ENCODE data around the gene ZNF394.

ZNF394 gene

DNA sequence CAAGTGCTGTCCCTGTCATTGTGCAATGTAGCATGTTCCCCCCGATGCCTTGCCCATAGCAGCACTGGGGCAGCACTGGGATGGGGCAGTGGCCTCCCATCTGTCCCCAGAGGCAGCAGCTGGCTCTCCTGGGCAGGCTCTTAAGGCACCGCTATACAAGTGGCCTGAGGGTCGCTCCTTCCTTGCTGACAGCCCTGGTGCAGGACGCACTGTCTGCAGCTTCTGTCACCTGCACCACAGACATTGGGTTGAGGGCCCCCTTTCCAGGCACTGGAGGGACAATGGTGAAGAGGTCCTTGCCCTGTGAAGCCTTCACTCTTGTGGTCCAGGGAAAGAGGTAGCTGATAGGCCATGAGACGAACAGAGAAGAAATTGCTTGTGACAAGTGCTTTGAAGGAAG is 50.8 kb downstream of the ZNF394 start:
- Histone ChIP-seq H3K4me3 (ENCODE audit: insufficient read depth, low read length, poor library complexity, severe bottlenecking) (no peak overlapping the region), H3K9me2 (replicated peaks; ENCODE audit: insufficient read depth, low read length) (no peaks in the 10 kb centered on the region), H3K4me2 (ENCODE audit: low read depth, low read length, poor library complexity, severe bottlenecking) (no peak overlapping the region)

DNA sequence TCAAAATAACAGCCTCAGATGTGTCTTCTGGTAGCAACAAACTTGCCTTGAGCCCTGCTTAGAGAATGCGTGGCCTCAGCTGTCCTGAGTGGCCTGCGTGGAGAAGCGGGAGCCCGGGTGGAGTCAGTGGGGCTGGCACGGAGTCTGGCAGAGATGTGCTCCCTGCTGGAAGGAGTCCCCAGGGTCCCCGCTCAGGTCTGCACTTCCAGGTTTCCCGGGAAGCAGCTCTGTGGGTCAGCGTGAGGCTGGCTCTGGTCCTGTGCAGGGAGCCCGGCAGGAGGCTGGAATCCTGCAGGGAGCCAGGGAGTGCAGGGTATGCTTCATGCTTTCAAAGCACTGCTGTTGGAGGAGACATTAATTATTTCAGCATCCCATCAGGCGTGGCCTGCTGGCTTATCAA is 51.2 kb downstream of the ZNF394 start:
- Histone ChIP-seq H3K79me2 (ENCODE audit: insufficient read depth, low read length) (no peaks in the 10 kb centered on the region), H4K20me1 (ENCODE audit: low read depth, low read length) (no peaks in the 10 kb centered on the region), H3K4me3 (ENCODE audit: insufficient read depth, low read length, poor library complexity, severe bottlenecking) (no peak overlapping the region), H3K27ac (ENCODE audit: low read depth, low read length) (no peak overlapping the region), H2AFZ (ENCODE audit: low read depth, low read length, severe bottlenecking) (no peak overlapping the region), H3K9me2 (replicated peaks; ENCODE audit: insufficient read depth, low read length) (no peaks in the 10 kb centered on the region), H3K27me3 (ENCODE audit: low read length) (no peaks in the 10 kb centered on the region), H3K9ac (ENCODE audit: low read length) (no peak overlapping the region), H3K9me3 (ENCODE audit: insufficient read depth, low read length) (no peaks in the 10 kb centered on the region), H3F3A (ENCODE audit: insufficient read depth) (no peaks in the 10 kb centered on the region), H3K36me3 (ENCODE audit: low read length) (peaks cover 12% of the 10 kb centered on the region; the same call in 1 of the 2 replicates), H3K4me2 (ENCODE audit: low read depth, low read length, poor library complexity, severe bottlenecking) (no peak overlapping the region)
- TF ChIP-seq, protein P1, sequence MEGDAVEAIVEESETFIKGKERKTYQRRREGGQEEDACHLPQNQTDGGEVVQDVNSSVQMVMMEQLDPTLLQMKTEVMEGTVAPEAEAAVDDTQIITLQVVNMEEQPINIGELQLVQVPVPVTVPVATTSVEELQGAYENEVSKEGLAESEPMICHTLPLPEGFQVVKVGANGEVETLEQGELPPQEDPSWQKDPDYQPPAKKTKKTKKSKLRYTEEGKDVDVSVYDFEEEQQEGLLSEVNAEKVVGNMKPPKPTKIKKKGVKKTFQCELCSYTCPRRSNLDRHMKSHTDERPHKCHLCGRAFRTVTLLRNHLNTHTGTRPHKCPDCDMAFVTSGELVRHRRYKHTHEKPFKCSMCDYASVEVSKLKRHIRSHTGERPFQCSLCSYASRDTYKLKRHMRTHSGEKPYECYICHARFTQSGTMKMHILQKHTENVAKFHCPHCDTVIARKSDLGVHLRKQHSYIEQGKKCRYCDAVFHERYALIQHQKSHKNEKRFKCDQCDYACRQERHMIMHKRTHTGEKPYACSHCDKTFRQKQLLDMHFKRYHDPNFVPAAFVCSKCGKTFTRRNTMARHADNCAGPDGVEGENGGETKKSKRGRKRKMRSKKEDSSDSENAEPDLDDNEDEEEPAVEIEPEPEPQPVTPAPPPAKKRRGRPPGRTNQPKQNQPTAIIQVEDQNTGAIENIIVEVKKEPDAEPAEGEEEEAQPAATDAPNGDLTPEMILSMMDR (IDR thresholded peaks at IDR 0.05; ENCODE audit: insufficient read depth, low read length, poor library complexity, severe bottlenecking) = no peak
- TF ChIP-seq EZH2phosphoT487 (conservative IDR thresholded peaks at IDR 0.05; ENCODE audit: low read length) = no peak

More for the DNA sequence above, 50.8 kb downstream of the ZNF394 start:
- Histone ChIP-seq H3K27ac (ENCODE audit: low read depth, low read length) (no peak overlapping the region), H3K27me3 (ENCODE audit: low read length) (no peaks in the 10 kb centered on the region), H3K36me3 (ENCODE audit: low read length) (peaks cover 11% of the 10 kb centered on the region; the same call in 1 of the 2 replicates), H3K79me2 (ENCODE audit: insufficient read depth, low read length) (no peaks in the 10 kb centered on the region), H3K9me3 (ENCODE audit: insufficient read depth, low read length) (no peaks in the 10 kb centered on the region), H4K20me1 (ENCODE audit: low read depth, low read length) (no peaks in the 10 kb centered on the region), H3K9ac (ENCODE audit: low read length) (no peak overlapping the region), H2AFZ (ENCODE audit: low read depth, low read length, severe bottlenecking) (no peak overlapping the region), H3F3A (ENCODE audit: insufficient read depth) (no peaks in the 10 kb centered on the region)
- no peak for TF ChIP-seq EZH2phosphoT487 (conservative IDR thresholded peaks at IDR 0.05; ENCODE audit: low read length)
- TF ChIP-seq, protein P1 (IDR thresholded peaks at IDR 0.05; ENCODE audit: insufficient read depth, low read length, poor library complexity, severe bottlenecking) = no peak

DNA sequence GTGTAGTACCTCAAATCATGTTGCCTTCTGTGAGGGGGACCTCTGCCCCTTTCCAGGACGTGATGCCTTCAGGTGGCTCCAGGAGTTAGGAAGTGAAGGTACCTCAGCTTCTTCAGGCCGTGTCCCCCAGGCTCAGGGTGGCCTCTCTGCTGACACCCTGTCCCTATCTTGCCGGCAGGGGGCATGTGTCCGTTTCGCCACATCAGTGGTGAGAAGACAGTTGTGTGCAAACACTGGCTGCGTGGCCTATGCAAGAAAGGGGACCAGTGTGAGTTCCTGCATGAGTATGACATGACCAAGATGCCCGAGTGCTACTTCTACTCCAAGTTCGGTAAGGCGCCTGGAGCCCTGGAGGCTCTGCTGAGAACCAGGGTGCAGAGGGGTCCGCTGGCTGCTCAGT is 52.1 kb downstream of the ZNF394 start:
- Histone ChIP-seq H3K27me3 (ENCODE audit: low read length) (no peaks in the 10 kb centered on the region), H3F3A (ENCODE audit: insufficient read depth) (no peaks in the 10 kb centered on the region), H2AFZ (ENCODE audit: low read depth, low read length, severe bottlenecking) (no peak overlapping the region), H3K4me3 (ENCODE audit: insufficient read depth, low read length, poor library complexity, severe bottlenecking) (no peak overlapping the region), H3K4me2 (ENCODE audit: low read depth, low read length, poor library complexity, severe bottlenecking) (no peak overlapping the region), H3K9ac (ENCODE audit: low read length) (no peak overlapping the region), H3K9me2 (replicated peaks; ENCODE audit: insufficient read depth, low read length) (no peaks in the 10 kb centered on the region), H3K9me3 (ENCODE audit: insufficient read depth, low read length) (no peaks in the 10 kb centered on the region), H3K36me3 (ENCODE audit: low read length) (peaks cover 16% of the 10 kb centered on the region; the same call in 1 of the 2 replicates), H4K20me1 (ENCODE audit: low read depth, low read length) (no peaks in the 10 kb centered on the region), H3K79me2 (ENCODE audit: insufficient read depth, low read length) (no peaks in the 10 kb centered on the region), H3K27ac (ENCODE audit: low read depth, low read length) (no peak overlapping the region)
- TF ChIP-seq EZH2phosphoT487 (conservative IDR thresholded peaks at IDR 0.05; ENCODE audit: low read length) = no peak
- TF ChIP-seq, protein P1 (IDR thresholded peaks at IDR 0.05; ENCODE audit: insufficient read depth, low read length, poor library complexity, severe bottlenecking) = no peak

Data from SU-DHL-6 (cell line).